NCI-H446 (cell line): Measurements from ENCODE around the gene TOMM7.
"Not testable (repeated sequence)": the region's sequence is repeated elsewhere in the genome, so short reads cannot be mapped to it uniquely, and the experiment has no call there.

Experiments
- DNase-seq, 2 experiments: peaks; one replicate each; lab custom pipeline; 2025; lab: John Stamatoyannopoulos, UW

Gene TOMM7

GRCh38 chr7:22821702-22822485, 755 bp downstream of the TOMM7 start:
- DNase-seq: no peak

GRCh38 chr7:22819476-22819875, 3.2 kb downstream of the TOMM7 start:
- DNase-seq: no peak

DNA sequence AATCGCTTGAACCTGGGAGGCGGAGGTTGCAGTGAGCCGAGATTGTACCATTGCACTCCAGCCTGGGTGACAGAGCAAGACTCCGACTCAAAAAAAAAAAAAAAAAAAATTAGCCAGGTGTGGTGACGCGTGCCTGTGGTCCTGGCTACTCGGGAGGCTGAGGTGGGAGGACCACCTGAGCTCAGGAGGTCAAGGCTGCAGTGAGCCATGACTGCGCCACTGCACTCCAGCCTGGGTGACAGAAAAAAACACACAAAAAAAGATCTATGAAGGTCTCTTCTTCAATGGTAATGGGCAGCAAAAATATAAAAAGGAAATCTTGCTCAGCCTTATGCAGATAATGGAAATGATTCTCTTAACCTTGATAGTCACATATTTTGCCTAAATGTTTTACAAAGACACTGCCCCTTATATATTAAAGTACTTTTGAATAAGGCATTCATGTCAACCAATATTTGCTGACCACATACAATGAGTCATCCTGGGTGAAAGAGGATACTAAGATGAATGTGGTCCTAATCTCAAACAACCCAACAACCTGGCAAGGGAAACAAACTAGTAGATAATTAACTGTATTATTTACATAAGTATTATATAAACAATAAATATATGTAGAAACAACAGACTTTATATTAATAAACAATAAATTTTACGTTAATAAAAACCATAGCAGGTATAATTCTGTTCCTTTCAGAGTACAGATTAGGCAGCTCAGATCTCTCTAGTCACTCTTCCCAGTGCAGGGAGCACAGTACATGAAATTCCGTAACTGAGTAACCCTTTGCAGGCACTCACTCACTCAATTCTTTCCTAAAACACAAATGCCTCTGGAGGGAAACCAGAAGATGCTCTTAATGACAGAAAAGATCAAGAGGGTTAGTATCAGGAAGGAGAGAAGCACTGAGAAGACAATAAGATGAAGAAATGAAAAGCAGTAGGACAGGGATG, 8.1 kb downstream of the TOMM7 start:
- no peak for DNase-seq

DNA sequence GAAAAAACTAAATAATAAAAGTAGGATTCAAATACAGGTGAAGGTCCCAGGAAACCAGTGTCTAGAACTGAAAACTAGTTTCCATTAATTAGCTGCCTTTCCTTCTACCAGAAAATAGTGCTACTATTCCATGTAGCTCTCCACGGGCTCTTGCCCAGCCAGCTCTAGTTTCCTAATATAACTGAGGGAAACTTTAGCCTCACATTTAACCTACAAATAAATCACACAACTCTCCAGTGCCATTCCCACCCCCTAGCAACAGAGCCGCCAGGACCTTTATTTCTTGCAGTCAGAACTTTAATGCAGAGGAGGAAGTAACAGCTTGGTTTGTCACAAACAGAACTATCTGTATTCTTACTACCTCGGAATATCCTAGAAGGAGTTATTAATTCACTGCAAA, 10.3 kb downstream of the TOMM7 start:
- DNase-seq: no peak

DNA sequence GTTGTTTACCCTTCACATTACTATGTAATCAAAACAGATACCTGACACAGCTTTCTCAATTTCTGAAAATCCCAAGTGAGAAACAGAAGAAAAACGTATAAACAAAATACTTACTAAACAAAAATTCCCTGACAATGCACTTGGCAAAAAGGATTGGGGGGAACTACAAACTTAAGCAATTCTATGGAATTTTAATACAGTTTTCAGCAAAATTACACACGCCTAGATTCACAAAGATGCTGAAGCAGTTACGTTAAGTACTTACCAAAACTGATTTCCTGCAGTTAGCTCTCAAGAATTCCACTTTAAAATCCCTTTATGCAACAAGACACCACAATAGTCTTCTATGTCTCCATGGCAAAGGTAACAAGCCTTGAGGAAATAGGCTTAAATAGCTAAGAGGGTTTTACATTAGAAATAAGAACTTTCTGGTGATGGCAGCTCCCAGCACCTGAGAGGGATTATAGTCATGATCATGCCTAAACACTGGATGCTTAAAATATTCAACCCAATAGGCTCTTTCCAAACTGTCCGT, 10.8 kb downstream of the TOMM7 start:
- no peak for DNase-seq

GRCh38 chr7:22810843-22811242, 11.8 kb downstream of the TOMM7 start:
- DNase-seq: no peak

DNA sequence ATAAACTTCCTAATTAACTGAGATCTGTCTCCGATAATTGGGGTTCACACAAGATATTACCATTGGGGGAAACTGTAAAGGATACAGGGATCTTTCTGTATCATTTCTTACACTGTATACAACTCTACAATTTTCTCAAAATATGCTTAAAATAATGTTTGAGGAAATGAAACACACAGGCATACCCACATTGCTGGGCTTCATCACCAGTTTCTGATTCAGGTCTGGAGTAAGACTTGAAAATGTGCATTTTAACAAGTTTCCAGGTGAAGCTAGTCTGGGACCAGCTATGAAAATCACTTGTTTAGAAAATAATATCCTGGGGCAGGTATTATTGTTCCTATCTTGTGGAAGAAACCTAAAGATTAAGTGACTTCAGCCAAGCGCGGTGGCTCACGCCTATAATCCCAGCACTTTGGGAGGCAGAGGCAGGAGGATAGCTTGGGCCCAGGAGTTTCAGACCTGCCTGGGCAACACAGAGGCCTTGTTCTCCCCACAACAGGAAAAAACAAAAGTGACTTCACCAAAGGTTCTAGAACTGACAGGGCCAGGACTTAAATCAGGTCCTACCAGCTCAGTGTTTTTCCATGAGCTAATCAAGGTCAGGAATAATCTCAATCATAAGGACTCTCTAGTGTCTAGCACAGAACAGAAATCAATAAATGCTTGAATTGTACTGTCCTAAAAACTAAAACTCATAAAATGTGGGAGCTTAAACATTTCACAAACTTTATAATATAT, 12.6 kb downstream of the TOMM7 start:
- no peak for DNase-seq

GRCh38 chr7:22808140-22808539, 14.5 kb downstream of the TOMM7 start:
- DNase-seq: no peak

DNA sequence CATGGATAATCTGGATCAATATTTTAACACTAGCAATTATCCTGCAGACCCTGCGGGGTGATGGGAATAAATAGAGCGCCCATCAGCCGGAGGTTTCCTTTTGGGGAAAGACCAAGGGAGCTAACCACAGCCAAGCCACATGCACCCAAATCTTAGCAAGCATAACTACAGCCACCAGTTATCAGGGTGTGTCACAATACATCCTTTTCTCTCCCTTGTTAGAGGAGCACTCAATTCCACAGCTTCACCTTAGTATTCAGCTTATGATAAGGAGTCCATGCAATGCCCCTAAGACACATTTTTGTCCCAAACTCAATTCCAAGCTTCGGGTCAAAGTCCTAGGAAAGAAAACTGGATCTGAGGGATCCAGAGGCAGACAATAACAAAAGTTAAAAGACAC, 15.9 kb downstream of the TOMM7 start:
- no peak for DNase-seq

DNA sequence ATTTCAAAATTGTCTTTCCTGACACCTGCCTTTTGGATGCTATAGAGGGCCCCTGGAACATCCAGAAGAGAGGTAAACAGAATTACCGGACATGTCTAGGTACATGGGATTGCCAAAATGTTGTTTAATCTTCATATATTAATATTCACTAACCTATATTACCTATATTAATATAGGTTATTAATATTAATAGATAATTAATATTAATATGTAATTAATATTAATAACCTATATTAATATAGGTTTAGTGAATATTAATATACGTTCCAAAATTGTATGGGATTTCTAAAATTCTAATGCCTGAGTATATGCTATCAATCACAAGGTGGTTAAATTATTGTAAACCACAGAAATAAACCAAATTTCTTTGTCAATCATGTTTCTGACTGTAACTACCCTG, 17.4 kb downstream of the TOMM7 start:
- no peak for DNase-seq

DNA sequence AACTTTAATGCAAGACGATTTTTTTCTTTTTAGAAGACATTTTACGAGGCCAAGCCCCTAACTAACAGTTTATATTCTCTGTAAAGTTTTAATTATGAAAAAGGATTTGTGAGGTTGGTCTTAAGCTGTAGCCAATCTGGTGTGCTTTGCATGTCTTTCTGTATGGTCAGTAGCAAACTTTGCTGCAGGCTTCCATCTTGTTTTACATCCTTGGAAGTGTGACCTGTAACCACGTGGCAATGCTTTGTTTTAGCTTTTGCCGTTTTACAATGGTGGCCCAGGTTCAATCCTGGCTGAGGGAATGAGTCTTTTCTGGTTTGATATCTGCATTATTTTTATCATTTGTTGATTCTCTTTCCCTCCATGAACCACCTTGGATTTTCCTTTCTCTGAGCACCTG, 19.8 kb downstream of the TOMM7 start:
- not testable (repeated sequence) for DNase-seq

DNA sequence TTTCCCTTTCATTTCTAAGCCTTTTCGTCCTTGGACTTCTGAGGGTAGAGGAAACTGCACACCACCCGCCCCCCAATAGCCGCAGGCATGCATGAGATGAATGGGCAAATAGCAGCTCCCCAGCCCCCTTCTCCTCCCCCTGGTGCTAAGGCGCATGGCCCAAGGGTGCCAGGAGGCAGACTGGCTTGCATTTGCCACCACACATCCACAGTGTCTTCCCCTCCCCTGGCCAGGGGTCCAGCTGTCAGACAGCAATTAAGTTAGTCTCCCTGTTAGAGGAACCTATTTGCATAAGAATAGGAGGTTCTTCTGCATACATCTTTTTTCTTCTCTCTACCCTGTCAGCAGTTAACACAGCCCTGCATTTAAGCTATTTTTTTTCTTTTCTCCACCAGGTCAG, 20.2 kb downstream of the TOMM7 start:
- DNase-seq: no peak

- DNase-seq: no peak
These were observed 20.7 kb downstream of the TOMM7 start for GRCh38 chr7:22801912-22802311.

DNA sequence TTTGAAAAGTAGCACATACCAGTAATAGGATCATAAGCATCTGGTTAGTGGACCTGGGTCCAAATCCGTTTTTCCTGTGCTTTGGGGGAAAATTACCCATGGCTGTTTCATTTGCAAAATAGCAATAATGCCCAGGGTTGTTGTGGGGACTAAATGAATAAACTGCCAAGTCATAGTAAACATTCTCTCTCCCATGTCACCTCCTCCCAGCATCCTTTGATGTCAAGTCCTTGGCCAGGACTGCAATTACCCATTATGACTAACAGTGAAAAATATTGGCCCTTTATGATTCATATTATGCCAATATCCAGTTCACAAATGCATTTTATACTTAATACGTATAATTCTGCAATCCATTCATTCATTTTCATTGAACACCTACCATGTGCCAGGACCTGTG, 23.0 kb downstream of the TOMM7 start:
- no peak for DNase-seq

GRCh38 chr7:22793593-22794462, 28.8 kb downstream of the TOMM7 start:
- no peak for DNase-seq

GRCh38 chr7:22791204-22792158, 31.2 kb downstream of the TOMM7 start:
- DNase-seq: no peak

- DNase-seq: not testable (repeated sequence)
These were observed 32.0 kb downstream of the TOMM7 start for GRCh38 chr7:22790640-22791039.

DNA sequence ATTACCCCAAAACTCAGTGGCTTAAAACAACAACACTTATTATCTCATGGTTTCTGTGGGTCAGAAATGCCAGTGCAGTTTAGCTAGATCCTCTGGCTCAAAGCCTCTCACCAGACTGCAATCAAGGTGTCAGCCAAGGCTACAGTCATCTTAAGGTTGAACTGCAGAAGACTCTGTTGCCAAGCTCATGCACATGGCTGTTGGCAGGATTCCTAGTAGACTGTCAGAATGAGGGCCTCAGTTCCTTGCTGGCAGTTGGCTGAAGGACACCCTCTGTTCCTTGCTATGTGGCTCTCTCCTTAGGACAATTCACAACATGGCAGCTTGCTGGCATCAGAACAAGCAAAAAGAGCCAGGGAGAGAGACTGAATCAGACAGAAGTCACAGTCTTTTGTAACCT, 34.7 kb downstream of the TOMM7 start:
- DNase-seq: peak in 1 of 2 experiments; percentile 83

GRCh38 chr7:22786290-22786932, 36.2 kb downstream of the TOMM7 start:
- DNase-seq: peak in 1 of 2 experiments; percentile 52
